VCaP (cell line): ENCODE results near the gene SLC9A2.

Experiments used
- H3K27ac ChIP-seq: fragments of 450-650 bp; 2 replicates; pipeline ENCODE4 v1.5.1; 2017
- CTCF ChIP-seq: fragments of 450-650 bp; conservative IDR thresholded peaks from 2 replicates; pipeline ENCODE4 v1.5.1; 2017; ENCODE audit warnings: mild to moderate bottlenecking, moderate library complexity

SLC9A2 gene

DNA sequence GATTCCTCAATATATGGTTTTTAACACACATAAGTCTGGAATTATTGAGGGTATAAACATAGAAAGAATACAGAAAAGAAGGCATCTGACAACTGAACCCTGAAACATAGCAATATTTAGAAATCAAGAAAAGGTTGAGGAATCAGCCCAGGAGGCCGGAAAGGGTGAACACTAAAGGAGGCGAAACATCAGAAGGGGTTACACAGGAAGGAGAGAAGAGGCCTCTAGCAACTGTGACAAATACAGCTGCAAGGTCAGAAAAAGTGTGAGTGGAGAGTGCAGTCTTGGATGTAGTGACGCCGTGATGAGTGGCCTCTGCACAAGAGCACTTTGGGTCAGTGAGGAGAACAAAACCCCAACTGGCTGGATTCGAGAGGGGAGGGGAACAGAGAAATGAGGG is 70.7 kb downstream of the SLC9A2 start:
- H3K27ac ChIP-seq, result no peak overlapping the region
- no peak for TF ChIP-seq CTCF

- no peak overlapping the region for H3K27ac ChIP-seq
- no peak for TF ChIP-seq CTCF
These were observed 77.1 kb downstream of the SLC9A2 start for GRCh38 chr2:102696463-102696862.

- TF ChIP-seq CTCF, result no peak
These were observed 79.2 kb downstream of the SLC9A2 start for GRCh38 chr2:102698369-102699111.

DNA sequence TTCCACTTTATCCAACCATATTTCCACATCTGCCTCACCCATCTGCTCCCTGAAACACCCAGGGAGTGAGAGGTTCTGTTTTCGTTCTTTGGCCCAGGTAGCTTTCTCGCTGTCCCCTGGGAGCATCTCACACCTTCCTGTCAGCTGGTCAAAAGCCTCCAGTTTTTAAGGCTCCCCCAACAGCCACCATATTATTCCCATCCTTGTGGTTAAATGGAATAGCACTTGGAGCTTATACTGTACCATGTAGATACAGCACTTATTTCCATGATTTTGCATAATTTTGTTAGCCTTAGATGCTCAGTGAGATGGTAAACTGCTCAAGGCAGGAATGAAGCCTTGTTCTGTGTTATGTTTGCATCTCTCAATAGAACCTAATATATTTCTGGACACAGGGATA is 84.0 kb downstream of the SLC9A2 start:
- TF ChIP-seq CTCF, result no peak
- H3K27ac ChIP-seq, result peak overlapping the region; percentile 83

More at GRCh38 chr2:102698369-102699111, 79.2 kb downstream of the SLC9A2 start:
- H3K27ac ChIP-seq, result no peak overlapping the region

GRCh38 chr2:102703748-102704147 is 84.4 kb downstream of the SLC9A2 start:
- H3K27ac ChIP-seq, result peak overlapping the region; percentile 83
- peak; percentile 77 for TF ChIP-seq CTCF

DNA sequence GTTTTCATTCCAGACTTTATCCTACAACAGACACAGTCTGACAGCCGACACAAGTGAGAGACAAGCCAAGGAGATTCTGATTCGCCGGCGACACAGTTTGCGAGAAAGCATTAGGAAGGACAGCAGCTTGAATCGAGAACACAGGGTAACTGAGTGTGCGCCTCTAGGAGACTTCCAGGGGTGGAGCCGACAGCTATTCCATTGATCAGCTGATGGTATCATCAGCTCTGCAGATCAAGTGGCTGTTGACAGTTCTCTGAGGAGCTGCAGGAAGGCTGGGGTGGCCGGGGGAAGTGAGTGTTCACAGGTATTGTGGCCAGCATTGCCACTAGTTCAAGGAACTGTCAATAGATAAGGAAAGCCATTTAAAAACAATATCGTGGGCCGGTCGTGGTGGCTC is 85.2 kb downstream of the SLC9A2 start:
- no peak overlapping the region for H3K27ac ChIP-seq
- TF ChIP-seq CTCF, result no peak

DNA sequence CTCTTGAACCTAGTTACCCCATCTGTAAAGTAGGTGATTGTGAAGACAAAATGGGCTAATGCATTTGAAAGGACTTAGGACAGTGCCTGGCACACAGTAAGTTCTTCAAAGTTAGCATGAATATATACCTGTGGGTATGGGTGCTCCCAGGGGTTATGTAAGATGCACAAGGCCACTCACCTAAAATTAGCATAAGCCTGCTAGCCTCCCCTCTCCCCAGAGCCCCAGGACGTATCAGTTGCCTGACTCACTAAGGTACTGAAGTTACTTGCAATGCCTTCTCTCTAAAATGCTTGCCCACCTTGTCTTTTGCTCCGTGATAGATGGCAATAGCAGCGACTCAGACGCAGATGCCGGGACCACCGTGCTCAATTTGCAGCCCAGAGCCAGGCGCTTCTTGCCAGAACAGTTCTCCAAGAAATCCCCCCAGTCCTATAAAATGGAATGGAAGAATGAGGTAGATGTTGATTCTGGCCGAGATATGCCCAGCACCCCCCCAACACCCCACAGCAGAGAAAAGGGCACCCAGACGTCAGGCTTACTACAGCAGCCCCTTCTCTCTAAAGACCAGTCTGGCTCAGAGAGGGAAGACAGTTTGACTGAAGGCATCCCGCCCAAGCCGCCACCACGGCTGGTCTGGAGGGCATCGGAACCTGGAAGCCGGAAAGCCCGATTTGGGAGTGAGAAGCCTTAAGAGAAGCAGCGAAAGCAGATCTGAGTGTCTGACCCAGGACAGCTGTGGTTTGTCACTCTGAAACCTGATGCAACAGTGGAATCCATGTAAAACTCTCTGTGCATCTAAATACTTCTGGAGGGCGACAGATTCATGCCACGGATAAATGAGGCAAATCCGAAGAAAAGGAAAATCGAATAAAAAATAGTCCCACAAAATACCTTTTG is 88.7 kb downstream of the SLC9A2 start:
- no peak for TF ChIP-seq CTCF

More for the DNA sequence above, 88.7 kb downstream of the SLC9A2 start:
- no peak overlapping the region for H3K27ac ChIP-seq
